IMR-90 (cell line): Measurements from ENCODE around the gene SETX. TPM values are rescaled to one million over a fixed set of nuclear protein-coding genes. Genes with fewer than 3 reads are reported as not detected.

Experiments used
- ATAC-seq: fragments of 200-7000 bp; cut with Tn5 transposase; 2 replicates; pipeline ENCODE4 v1.9.1; 2020; ENCODE audit warnings: low read depth, mild to moderate bottlenecking, moderate library complexity
- BruUV-seq: library from RNA; stranded (reverse); fragments of 400-500 nt; replicated peaks from 2 replicates; lab custom pipeline; 2021; lab: Mats Ljungman, UMichigan
- CTCF ChIA-PET: fragments of 300-600 bp; formaldehyde crosslinking; extraction: SDS; loops from one replicate; lab custom pipeline; 2021; ENCODE audit warnings: antibody characterized with exemption; lab: Yijun Ruan, JAX
- POLR2A ChIA-PET: fragments of 300-600 bp; sonication (Branson Sonifier 250); formaldehyde crosslinking; loops from one replicate; lab custom pipeline; 2022; ENCODE audit warnings: antibody characterized with exemption; ENCODE audit not compliant: unreplicated experiment; lab: Charles Lee
- DNase-seq: peaks from one replicate; pipeline ENCODE4 v3.0.0; 2013
- H2AFZ ChIP-seq: replicated peaks from 2 replicates; pipeline ENCODE3; 2013; ENCODE audit warnings: low read length, mild to moderate bottlenecking; ENCODE audit not compliant: poor library complexity
- H2AK5ac ChIP-seq: 2 replicates; pipeline ENCODE4 v1.6.1; 2013; ENCODE audit warnings: low read depth, low read length, inconsistent platforms
- H2AK9ac ChIP-seq: replicated peaks from 2 replicates; pipeline ENCODE3; 2013; ENCODE audit warnings: mild to moderate bottlenecking, low read depth, low read length, moderate library complexity; ENCODE audit not compliant: poor library complexity
- H2BK120ac ChIP-seq: 2 replicates; pipeline ENCODE4 v1.6.1; 2013; ENCODE audit warnings: low read depth, low read length, inconsistent platforms
- H2BK15ac ChIP-seq: 3 replicates; pipeline ENCODE4 v1.6.1; 2013; ENCODE audit warnings: low read depth, low read length, inconsistent platforms
- H2BK20ac ChIP-seq: 2 replicates; pipeline ENCODE4 v1.6.1; 2013; ENCODE audit warnings: low read depth, mild to moderate bottlenecking, inconsistent platforms, low read length, moderate library complexity
- H2BK5ac ChIP-seq: 2 replicates; pipeline ENCODE4 v1.6.1; 2013; ENCODE audit warnings: mild to moderate bottlenecking, low read depth, low read length, inconsistent platforms; ENCODE audit not compliant: poor library complexity, severe bottlenecking
- H3K14ac ChIP-seq: replicated peaks from 2 replicates; pipeline ENCODE4 v1.6.1; 2013; ENCODE audit warnings: low read depth, low read length, inconsistent platforms
- H3K18ac ChIP-seq: 2 replicates; pipeline ENCODE4 v1.6.1; 2013; ENCODE audit warnings: low read depth, low read length, control low read depth
- H3K23ac ChIP-seq: 2 replicates; pipeline ENCODE4 v1.6.1; 2013; ENCODE audit warnings: low read depth, low read length, inconsistent platforms
- H3K27ac ChIP-seq: 2 replicates; pipeline ENCODE4 v1.5.1; 2013; ENCODE audit warnings: mild to moderate bottlenecking, control low read depth, low read length; ENCODE audit not compliant: insufficient read depth
- H3K27me3 ChIP-seq: 2 replicates; pipeline ENCODE4 v1.6.1; 2013; ENCODE audit warnings: low read length; ENCODE audit not compliant: control insufficient read depth, insufficient read depth
- H3K36me3 ChIP-seq: 2 replicates; pipeline ENCODE4 v1.6.1; 2013; ENCODE audit warnings: low read length, mixed read lengths; ENCODE audit not compliant: control insufficient read depth, insufficient read depth
- H3K4ac ChIP-seq: 2 replicates; pipeline ENCODE4 v1.6.1; 2013; ENCODE audit warnings: low read depth, low read length, inconsistent platforms
- H3K4me1 ChIP-seq: 2 replicates; pipeline ENCODE4 v1.6.1; 2013; ENCODE audit warnings: low read length, mixed read lengths; ENCODE audit not compliant: control insufficient read depth, insufficient read depth
- H3K4me2 ChIP-seq: 2 replicates; pipeline ENCODE4 v1.6.1; 2013; ENCODE audit warnings: low read depth, mild to moderate bottlenecking, control low read depth, low read length, moderate library complexity
- H3K4me3 ChIP-seq: 2 replicates; pipeline ENCODE4 v1.5.1; 2013; ENCODE audit warnings: low read depth, mild to moderate bottlenecking, control low read depth, low read length, moderate library complexity; ENCODE audit not compliant: insufficient read depth
- H3K56ac ChIP-seq: 2 replicates; pipeline ENCODE4 v1.6.1; 2013; ENCODE audit warnings: low read length, inconsistent platforms; ENCODE audit not compliant: insufficient read depth; ENCODE audit errors: extremely low read depth
- H3K79me1 ChIP-seq, 2 experiments: 2 replicates each; pipeline ENCODE4 v1.6.1; 2013; ENCODE audit warnings: low read length in 2 of 2, inconsistent platforms in 1 of 2, low read depth in 1 of 2
- H3K9ac ChIP-seq: 2 replicates; pipeline ENCODE4 v1.6.1; 2013; ENCODE audit warnings: low read depth, low read length, control low read depth
- H3K9me1 ChIP-seq: 2 replicates; pipeline ENCODE4 v1.6.1; 2013; ENCODE audit warnings: low read length, inconsistent platforms; ENCODE audit not compliant: insufficient read depth
- H3K9me3 ChIP-seq: 2 replicates; pipeline ENCODE4 v1.6.1; 2013; ENCODE audit warnings: low read length; ENCODE audit not compliant: control insufficient read depth, insufficient read depth
- H4K20me1 ChIP-seq: 2 replicates; pipeline ENCODE4 v1.6.1; 2013; ENCODE audit warnings: low read length, inconsistent platforms; ENCODE audit not compliant: insufficient read depth
- H4K5ac ChIP-seq: 2 replicates; pipeline ENCODE4 v1.6.1; 2013; ENCODE audit warnings: mild to moderate bottlenecking, low read depth, low read length, control low read depth
- H4K8ac ChIP-seq, 2 experiments: 2 replicates each; pipeline ENCODE4 v1.6.1; 2013; ENCODE audit warnings: low read depth in 2 of 2, low read length in 2 of 2, control low read depth in 1 of 2, inconsistent platforms in 1 of 2
- H4K91ac ChIP-seq: 2 replicates; pipeline ENCODE4 v1.6.1; 2013; ENCODE audit warnings: low read depth, low read length, inconsistent platforms; ENCODE audit not compliant: insufficient read depth
- BHLHE40 ChIP-seq: fragments of 150-350 bp; IDR thresholded peaks from 2 replicates; pipeline ENCODE4 v1.6.1; 2016; ENCODE audit warnings: mild to moderate bottlenecking, low read depth, low read length
- CTCF ChIP-seq: conservative IDR thresholded peaks from 2 replicates; pipeline ENCODE4 v1.5.1; 2012; ENCODE audit warnings: mild to moderate bottlenecking, low read depth, low read length, improper control_type of control experiment
- ELK1 ChIP-seq: fragments of 150-350 bp; IDR thresholded peaks from 2 replicates; pipeline ENCODE4 v1.6.1; 2016; ENCODE audit warnings: low read depth, mild to moderate bottlenecking, low read length, moderate library complexity, borderline replicate concordance
- MAFK ChIP-seq: IDR thresholded peaks from 2 replicates; pipeline ENCODE4 v1.6.1; 2012; ENCODE audit warnings: low read depth, low read length, improper control_type of control experiment
- MXI1 ChIP-seq: IDR thresholded peaks from 2 replicates; pipeline ENCODE4 v1.6.1; 2012; ENCODE audit warnings: low read depth, mild to moderate bottlenecking, low read length, moderate library complexity, borderline replicate concordance
- NFE2L2 ChIP-seq: fragments of 150-350 bp; IDR thresholded peaks from 2 replicates; pipeline ENCODE4 v1.6.1; 2016; ENCODE audit warnings: low read depth, mild to moderate bottlenecking, low read length
- POLR2A ChIP-seq: IDR thresholded peaks from 2 replicates; pipeline ENCODE4 v1.6.1; 2012; ENCODE audit warnings: mild to moderate bottlenecking, low read depth, low read length
- RFX5 ChIP-seq: IDR thresholded peaks from 2 replicates; pipeline ENCODE4 v1.8.0; 2012; ENCODE audit warnings: low read depth, mild to moderate bottlenecking, low read length, moderate library complexity
- SMC3 ChIP-seq: fragments of 150-350 bp; IDR thresholded peaks from 2 replicates; pipeline ENCODE4 v1.6.1; 2016; ENCODE audit warnings: low read depth, mild to moderate bottlenecking, antibody characterized with exemption, low read length, moderate library complexity
- USF2 ChIP-seq: fragments of 150-350 bp; IDR thresholded peaks from 2 replicates; pipeline ENCODE4 v1.6.1; 2017; ENCODE audit warnings: mild to moderate bottlenecking, antibody characterized with exemption, low read length, low read depth
- WGBS, 2 experiments: methylation state at CpG; one replicate each; pipeline versions ENCODE4 v1.1.5 to v1.1.7; 2013; ENCODE audit warnings: missing lambda C conversion rate in 2 of 2; ENCODE audit not compliant: insufficient read length in 1 of 2; ENCODE audit errors: extremely low coverage in 2 of 2; 5-methylcytosine and 5-hydroxymethylcytosine counted together
- dilution Hi-C: fragments of 300-500 bp; cut with HindIII; formaldehyde crosslinking; loops from one replicate; pipeline ENCODE4 v1.14.3; 2018; ENCODE audit warnings: low sequenced_read_pairs; ENCODE audit not compliant: unreplicated experiment
- in situ Hi-C: fragments of 300-500 bp; cut with MboI; formaldehyde crosslinking; loops from 3 replicates; pipeline ENCODE4 v1.14.3; 2019; ENCODE audit warnings: low sequenced_read_pairs, inconsistent platforms, mixed read lengths
- intact Hi-C: fragments of 100-400 bp; cut with micrococcal nuclease; formaldehyde crosslinking; loops from 2 replicates; pipeline ENCODE4 v1.10.0; 2022
- polyA plus RNA-seq, 3 experiments: library from polyadenylated mRNA; depleted of rRNA; stranded (reverse); fragments of >200 nt; gene quantifications; 2 replicates each; pipeline ENCODE4 v1.2.3, GENCODE V29; 2012; ENCODE audit warnings: low replicate concordance in 1 of 3
- total RNA-seq: library from RNA; depleted of rRNA; stranded (reverse); fragments of >200 nt; gene quantifications from 2 replicates; pipeline ENCODE4 v1.2.3, GENCODE V29; 2012

The SETX gene
- total and polyA plus RNA-seq, 2 of the 4 experiments (the other 2 are of a cell fraction), result 13.1 to 55.0 TPM

GRCh38 chr9:132346177-132346576 is 8.6 kb downstream of the SETX start:
- no peak overlapping the region for H2BK15ac ChIP-seq
- H3K4me3 ChIP-seq, result no peak overlapping the region
- no peak overlapping the region for H2AFZ ChIP-seq
- H3K27me3 ChIP-seq, result no peaks in the 10 kb centered on the region
- peaks cover 60% of the 10 kb centered on the region for H3K36me3 ChIP-seq
- H2BK120ac ChIP-seq, result no peak overlapping the region
- ChIA-PET CTCF (no interaction called here), POLR2A (no interaction called here)
- no peak overlapping the region for H3K4me2 ChIP-seq
- H4K5ac ChIP-seq, result no peak overlapping the region
- H2AK5ac ChIP-seq, result no peak overlapping the region
- H3K14ac ChIP-seq, result no peak overlapping the region
- H3K9ac ChIP-seq, result no peak overlapping the region
- no peak overlapping the region for H2BK5ac ChIP-seq
- H3K79me1 ChIP-seq, result peaks cover 14 to 53% of the 10 kb centered on the region in 2 experiments
- no peak overlapping the region for H2AK9ac ChIP-seq
- no peak overlapping the region for H4K8ac ChIP-seq
- intact Hi-C loops, result no loop called here
- in situ Hi-C loops, result loop anchor here (25.0 kb wide), 1 partner anchor 1209 kb away; the partner anchor contains the start of gene NUP214
- no TSS peak for BruUV-seq
- ATAC-seq, result no peak
- no peaks in the 10 kb centered on the region for H3K4me1 ChIP-seq
- no peak for TF ChIP-seq NFE2L2
- no peak for TF ChIP-seq SMC3
- TF ChIP-seq POLR2A, result no peak
- no peak for TF ChIP-seq RFX5
- TF ChIP-seq USF2, result no peak
- no peak for TF ChIP-seq BHLHE40
- TF ChIP-seq MAFK, result no peak
- no peak for TF ChIP-seq CTCF
- no peak for TF ChIP-seq MXI1
- no peak for TF ChIP-seq ELK1
- H3K27ac ChIP-seq, result no peak overlapping the region
- peaks cover 8% of the 10 kb centered on the region for H4K20me1 ChIP-seq
- WGBS, 2 experiments, result no CpG with 5 or more reads among the region's 5 CpGs
- dilution Hi-C loops, result no loop called here
- H2BK20ac ChIP-seq, result no peak overlapping the region
- H3K18ac ChIP-seq, result no peak overlapping the region
- no peaks in the 10 kb centered on the region; the same call in 1 of the 2 replicates for H3K9me1 ChIP-seq
- no peak for DNase-seq
- no peak overlapping the region for H3K23ac ChIP-seq
- no peak overlapping the region for H4K91ac ChIP-seq
- H3K4ac ChIP-seq, result no peak overlapping the region
- H3K9me3 ChIP-seq, result no peaks in the 10 kb centered on the region
- no peak overlapping the region for H3K56ac ChIP-seq
